Myometrial cell (primary cell): ENCODE results near the gene JAKMIP2. TPM values are rescaled to one million over a fixed set of nuclear protein-coding genes. Genes with fewer than 3 reads are reported as not detected.

Experiments
- total RNA-seq: library from RNA; depleted of rRNA; stranded (reverse); fragments of >200 nt; gene quantifications from 2 replicates; pipeline ENCODE4 v1.2.3, GENCODE V29; 2015

Gene JAKMIP2
- total RNA-seq: 5.2 and 8.3 TPM in 2 replicates

DNA sequence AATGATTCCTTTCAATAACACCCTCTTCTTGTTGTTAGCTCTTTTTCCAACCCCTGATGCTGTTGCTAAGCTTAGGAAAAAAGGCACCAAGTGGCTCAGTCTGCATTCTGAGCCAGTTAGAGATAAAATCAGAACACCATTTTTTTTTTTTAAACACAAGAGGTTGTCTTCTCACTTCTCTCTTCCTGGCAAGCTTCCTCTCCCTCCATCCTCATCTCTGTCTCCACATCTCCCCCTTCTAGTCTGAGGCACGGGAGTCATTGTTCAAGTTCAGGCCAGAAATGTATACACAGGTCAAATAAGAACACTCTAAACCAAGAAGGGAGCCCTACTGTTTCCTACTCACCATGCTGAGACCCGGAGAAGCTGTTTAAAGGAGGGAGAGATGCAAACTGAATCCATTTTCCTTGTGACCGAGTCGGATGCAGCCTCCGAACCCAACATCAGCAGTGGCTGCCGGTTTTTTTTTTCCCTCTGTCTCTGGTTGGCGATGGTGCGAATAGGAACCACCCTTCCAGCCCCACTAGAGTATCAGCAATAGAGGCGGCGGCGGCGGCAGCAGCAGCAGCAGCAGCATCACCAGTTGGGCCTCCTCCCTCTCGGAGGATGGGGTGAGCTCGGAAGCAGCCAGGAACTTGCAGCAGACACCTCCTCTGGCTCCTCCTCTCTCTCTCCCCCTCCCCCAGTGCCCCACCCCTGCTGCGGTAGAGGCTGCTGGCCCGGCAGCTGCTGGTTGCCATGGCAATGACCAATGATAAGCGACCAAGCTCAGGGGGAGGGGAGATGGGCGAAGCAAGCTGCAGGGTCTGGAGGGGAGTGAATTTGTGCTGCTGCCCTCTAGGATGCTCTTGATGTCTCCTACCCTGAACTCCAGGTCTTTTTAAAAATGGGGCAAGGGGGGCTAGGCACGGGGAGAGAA lies at the start of gene JAKMIP2:
JAKMIP2 (minus strand) TSS at position 619 of the 919 bp plus-strand sequence. CDS start 110,922 bp downstream, outside the sequence.

DNA sequence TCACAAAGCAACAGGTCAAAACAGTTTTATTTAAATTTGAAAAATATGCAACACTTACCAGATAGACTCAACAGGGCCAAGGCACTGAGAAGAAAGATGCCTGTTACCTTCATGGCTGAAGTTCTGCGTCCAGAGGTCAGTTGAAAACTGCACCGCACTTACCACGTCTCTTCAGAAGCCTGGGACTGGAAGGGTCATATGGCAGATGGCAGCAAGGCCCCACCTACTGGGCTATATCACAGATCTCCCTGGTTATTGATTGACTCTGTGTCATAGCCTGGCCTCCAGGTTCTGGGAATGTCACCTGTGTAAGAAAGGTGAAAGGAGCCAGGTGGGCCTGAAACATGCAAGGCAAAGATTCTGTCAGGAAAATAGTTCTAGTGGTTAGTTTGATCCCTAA lies 48.9 kb upstream of the JAKMIP2 start, which contains the start of gene SPINK1:
SPINK1 (minus strand) TSS at position 207 of the 400 bp plus-strand sequence; CDS start at position 113, 94 bp downstream.

Other genes starting within 250 kb of the JAKMIP2 start
- gene SPINK1, start 48.9 kb upstream of the JAKMIP2 start, total RNA-seq: not detected in 2 replicates
- not detected in 2 replicates for gene SCGB3A2, start 96.0 kb upstream of the JAKMIP2 start, total RNA-seq
- not detected in 2 replicates for gene C5orf46, start 123.8 kb upstream of the JAKMIP2 start, total RNA-seq